Chondrocyte (in vitro differentiated cells): ENCODE measurements around the gene ZNF354C. TPM values are rescaled to one million over a fixed set of nuclear protein-coding genes. Genes with fewer than 3 reads are reported as not detected.

ENCODE experiments used
- DNase-seq: peaks from one replicate; pipeline ENCODE4 v3.0.0; 2021; ENCODE audit warnings: mixed read lengths, low spot score
- H3K27ac Mint-ChIP-seq: one replicate; pipeline ENCODE4 v1.8.0; 2021; ENCODE audit warnings: mild to moderate bottlenecking, moderate library complexity, mixed read lengths; ENCODE audit not compliant: unreplicated experiment
- H3K27me3 Mint-ChIP-seq: 2 replicates; pipeline ENCODE4 v1.8.0; 2021; ENCODE audit warnings: low read depth, mixed read lengths
- H3K36me3 Mint-ChIP-seq: 2 replicates; pipeline ENCODE4 v1.8.0; 2021; ENCODE audit warnings: low read depth, mixed read lengths
- H3K4me1 Mint-ChIP-seq: 2 replicates; pipeline ENCODE4 v1.8.0; 2021; ENCODE audit warnings: low read depth, mild to moderate bottlenecking, mixed read lengths
- H3K4me3 Mint-ChIP-seq: one replicate; pipeline ENCODE4 v1.8.0; 2021; ENCODE audit warnings: mild to moderate bottlenecking, moderate library complexity, mixed read lengths; ENCODE audit not compliant: unreplicated experiment
- H3K9me3 Mint-ChIP-seq: 2 replicates; pipeline ENCODE4 v1.8.0; 2021; ENCODE audit warnings: low read depth, mixed read lengths
- total RNA-seq: library from RNA; stranded (reverse); gene quantifications from 3 replicates; pipeline ENCODE4 v1.2.1, GENCODE V29; 2021
- TF ChIP-seq, protein P1 (sequence below): fragments of 200-600 bp; sonication (generic); IDR thresholded peaks from 2 replicates; pipeline ENCODE4 v1.5.0; 2021; ENCODE audit warnings: antibody characterized with exemption, mild to moderate bottlenecking, moderate library complexity

The ZNF354C gene
- total RNA-seq, 1 donor from 2014 or later, result 3.5 TPM

DNA sequence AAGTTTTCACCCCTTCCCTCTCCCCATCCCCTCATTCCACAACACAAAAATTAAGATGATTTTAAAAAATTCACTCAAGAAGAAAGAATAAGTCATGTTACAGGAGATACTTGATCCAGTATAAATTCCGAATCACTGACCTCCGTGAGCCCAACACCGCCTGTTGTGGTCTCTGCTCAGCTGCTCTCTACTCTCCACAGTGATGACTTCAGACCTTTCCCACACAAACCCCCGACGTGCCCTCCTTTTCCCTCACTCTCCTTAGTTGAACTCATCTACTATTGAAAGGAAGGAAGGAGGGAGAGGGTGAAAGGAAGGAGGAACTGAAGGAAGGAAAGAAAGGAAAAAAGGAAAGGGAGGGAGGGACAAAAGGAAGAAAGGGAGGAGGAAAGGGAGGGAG is 55.1 kb downstream of the ZNF354C start:
- Mint-ChIP-seq H3K27me3 (no peaks in the 10 kb centered on the region), H3K27ac (no peak overlapping the region), H3K36me3 (peaks cover 24% of the 10 kb centered on the region), H3K4me3 (no peak overlapping the region), H3K4me1 (no peaks in the 10 kb centered on the region), H3K9me3 (peaks cover 48% of the 10 kb centered on the region)
- TF ChIP-seq, protein P1, sequence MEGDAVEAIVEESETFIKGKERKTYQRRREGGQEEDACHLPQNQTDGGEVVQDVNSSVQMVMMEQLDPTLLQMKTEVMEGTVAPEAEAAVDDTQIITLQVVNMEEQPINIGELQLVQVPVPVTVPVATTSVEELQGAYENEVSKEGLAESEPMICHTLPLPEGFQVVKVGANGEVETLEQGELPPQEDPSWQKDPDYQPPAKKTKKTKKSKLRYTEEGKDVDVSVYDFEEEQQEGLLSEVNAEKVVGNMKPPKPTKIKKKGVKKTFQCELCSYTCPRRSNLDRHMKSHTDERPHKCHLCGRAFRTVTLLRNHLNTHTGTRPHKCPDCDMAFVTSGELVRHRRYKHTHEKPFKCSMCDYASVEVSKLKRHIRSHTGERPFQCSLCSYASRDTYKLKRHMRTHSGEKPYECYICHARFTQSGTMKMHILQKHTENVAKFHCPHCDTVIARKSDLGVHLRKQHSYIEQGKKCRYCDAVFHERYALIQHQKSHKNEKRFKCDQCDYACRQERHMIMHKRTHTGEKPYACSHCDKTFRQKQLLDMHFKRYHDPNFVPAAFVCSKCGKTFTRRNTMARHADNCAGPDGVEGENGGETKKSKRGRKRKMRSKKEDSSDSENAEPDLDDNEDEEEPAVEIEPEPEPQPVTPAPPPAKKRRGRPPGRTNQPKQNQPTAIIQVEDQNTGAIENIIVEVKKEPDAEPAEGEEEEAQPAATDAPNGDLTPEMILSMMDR, result no peak
- peak; percentile 27 for DNase-seq

DNA sequence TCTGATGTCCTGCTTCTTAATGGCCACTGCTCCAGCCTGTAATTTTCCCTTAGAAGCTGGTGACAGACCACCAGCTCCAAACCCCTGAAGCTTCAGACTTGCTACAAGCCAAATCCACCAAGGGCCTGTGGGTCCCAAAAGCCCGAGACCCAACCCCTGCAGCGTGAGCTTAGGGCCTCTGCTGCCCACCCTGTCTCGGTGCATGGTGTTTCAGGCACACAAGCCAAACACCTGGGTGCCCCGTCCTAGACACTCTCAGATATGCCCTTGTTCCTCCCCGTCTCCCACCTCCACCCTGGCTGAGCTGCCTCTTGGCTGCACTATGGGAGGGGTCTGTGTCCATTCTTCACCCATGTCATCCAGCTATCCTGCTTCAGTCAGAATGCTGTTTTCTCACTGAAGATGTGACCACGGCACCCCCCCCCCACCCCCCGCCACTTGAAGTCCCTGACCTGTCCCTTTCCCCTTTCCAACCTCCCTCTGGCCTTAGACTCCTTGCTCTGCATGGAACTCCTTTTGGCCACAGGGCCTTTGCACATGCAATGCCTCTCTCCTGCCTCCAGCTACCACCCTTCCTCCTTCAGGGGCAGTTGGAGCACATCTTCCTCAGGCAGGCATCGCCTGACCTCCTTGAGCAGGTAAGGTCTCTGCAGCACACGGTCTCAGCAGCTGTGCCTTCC is 55.8 kb downstream of the ZNF354C start:
- Mint-ChIP-seq H3K9me3 (peaks cover 43% of the 10 kb centered on the region), H3K4me1 (no peaks in the 10 kb centered on the region), H3K27ac (no peak overlapping the region), H3K4me3 (no peak overlapping the region), H3K27me3 (no peaks in the 10 kb centered on the region), H3K36me3 (peaks cover 24% of the 10 kb centered on the region)
- DNase-seq, result peak; percentile 39
- TF ChIP-seq, protein P1, result no peak

DNA sequence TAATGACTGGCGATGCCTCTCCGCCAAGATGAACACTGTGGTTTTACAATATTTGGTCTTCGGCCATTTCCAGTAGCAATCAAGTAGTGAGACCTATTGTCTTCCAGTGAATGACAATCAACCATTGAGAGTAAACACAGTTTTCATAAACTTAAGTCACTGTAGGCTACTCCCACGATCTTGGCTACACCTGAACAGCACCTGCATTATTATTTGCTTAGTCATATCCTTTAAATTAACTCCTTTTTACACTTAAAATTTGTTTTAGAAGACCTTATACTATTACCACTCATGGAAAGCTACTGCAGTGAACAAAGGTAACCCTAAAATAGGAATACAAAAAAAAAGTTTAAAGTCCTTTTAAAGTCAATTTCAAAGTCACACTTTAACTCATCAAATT is 58.2 kb downstream of the ZNF354C start:
- peaks cover 19% of the 10 kb centered on the region for H3K36me3 Mint-ChIP-seq
- TF ChIP-seq, protein P1, result no peak
- no peak overlapping the region for H3K4me3 Mint-ChIP-seq

DNA sequence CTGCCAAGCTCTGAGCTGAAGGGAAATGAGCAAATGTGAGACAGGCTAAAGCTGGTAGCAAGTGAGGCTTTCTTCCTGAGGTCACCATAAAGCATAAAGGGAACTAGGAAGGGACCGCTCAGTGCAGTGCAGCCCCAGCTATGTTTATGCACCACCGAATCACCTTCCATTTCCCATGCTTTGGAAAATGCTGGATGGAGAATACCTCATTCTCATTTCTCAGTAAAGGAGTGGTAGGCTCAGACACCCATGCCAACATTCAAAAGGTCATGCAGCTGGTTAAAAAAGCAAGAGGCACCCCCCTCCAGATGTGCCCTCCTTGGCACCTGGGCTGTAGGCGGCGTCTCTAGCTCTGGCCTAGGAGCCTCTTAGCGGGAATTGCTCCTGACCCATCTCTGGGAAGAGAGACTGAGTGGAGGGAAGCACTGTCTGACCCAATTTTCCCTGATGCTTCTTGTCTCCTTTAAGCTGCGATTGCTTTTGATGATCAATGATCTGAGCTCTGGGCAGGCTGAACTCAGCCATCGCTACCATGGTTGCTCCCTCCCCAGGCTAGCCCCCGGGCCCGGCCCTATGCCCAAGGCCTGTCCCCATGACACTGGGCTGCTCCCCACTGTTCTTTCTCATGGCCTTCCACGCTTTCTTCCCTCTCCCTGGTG is 58.7 kb downstream of the ZNF354C start:
- peaks cover 17% of the 10 kb centered on the region for H3K36me3 Mint-ChIP-seq
- H3K4me1 Mint-ChIP-seq, result no peaks in the 10 kb centered on the region
- TF ChIP-seq, protein P1, result no peak
- DNase-seq, result peak; percentile 48
- H3K27ac Mint-ChIP-seq, result no peak overlapping the region
- peaks cover 21% of the 10 kb centered on the region for H3K9me3 Mint-ChIP-seq
- no peak overlapping the region for H3K4me3 Mint-ChIP-seq
- H3K27me3 Mint-ChIP-seq, result no peaks in the 10 kb centered on the region

More for the DNA sequence above, 58.2 kb downstream of the ZNF354C start:
- Mint-ChIP-seq H3K9me3 (peaks cover 26% of the 10 kb centered on the region), H3K27ac (no peak overlapping the region), H3K27me3 (no peaks in the 10 kb centered on the region), H3K4me1 (no peaks in the 10 kb centered on the region)
- DNase-seq, result no peak

DNA sequence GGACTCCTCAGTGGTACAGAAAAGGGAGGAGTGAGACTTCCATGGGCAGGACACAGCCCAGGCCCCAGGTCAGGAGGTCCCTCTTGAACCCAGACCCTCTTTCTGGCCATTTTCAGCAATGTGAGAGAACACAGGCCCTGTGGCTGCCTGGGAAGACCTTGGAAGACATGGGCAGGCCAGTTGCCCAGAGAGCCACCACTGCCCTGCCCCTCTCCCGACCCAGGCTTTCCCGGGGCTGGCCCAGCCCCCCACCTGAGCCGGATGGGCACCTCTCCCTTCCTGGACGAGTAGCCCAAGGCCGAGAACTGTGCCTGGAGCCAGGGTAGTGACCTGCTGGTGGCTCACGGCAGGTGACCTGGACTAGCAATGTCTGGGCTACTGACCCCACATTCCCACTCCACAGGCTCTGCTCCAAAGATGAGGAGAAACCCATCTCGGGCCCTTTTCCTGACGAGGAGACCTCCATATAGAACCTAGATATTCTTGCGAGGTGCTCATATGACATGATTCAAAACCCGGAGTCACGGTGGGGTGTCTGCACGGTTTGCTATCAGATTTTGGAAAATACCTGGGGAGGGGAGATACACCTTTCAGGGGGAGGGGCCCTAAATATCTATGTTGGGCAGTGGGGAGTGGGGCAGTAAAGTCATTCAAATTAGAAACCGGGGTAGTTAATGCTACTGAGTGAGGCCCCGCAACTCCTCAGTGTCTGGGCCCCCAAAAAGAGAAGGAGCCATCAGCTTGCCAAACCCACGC is 59.4 kb downstream of the ZNF354C start:
- H3K4me1 Mint-ChIP-seq, result no peaks in the 10 kb centered on the region
- DNase-seq, result peak; percentile 75
- no peak overlapping the region for H3K4me3 Mint-ChIP-seq
- H3K27me3 Mint-ChIP-seq, result no peaks in the 10 kb centered on the region
- H3K9me3 Mint-ChIP-seq, result peaks cover 16% of the 10 kb centered on the region
- H3K36me3 Mint-ChIP-seq, result peaks cover 14% of the 10 kb centered on the region
- H3K27ac Mint-ChIP-seq, result no peak overlapping the region
- TF ChIP-seq, protein P1, result no peak
